ENCODE measurements around the gene CHST15. TPM values are rescaled to one million over a fixed set of nuclear protein-coding genes. Genes with fewer than 3 reads are reported as not detected.

CHST15 gene
- total and polyA plus RNA-seq, 2 of the 8 experiments (the other 6 are each of a cell fraction or from before 2014, with no cell fraction given): 8.8 to 9.1 TPM

DNA sequence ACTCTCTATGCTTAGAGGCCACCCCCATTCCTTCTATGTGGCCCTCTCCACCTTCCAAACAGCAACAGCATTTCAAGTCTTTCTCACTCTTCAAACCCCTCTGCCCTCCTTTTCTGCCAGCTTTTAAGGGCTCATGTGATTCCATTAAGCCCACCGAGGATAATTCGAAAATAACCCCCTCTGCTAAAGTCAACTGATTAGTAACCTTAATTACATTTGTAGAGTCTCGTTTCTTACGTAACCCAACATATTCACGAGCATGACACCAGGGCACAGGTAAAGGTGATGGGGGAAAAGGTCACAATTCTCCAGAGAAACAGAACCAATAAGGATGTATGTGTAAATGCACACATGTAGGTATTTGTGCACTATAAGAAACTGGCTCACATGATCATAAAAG lies 6.7 kb upstream of the CHST15 start:
- WGBS, 2 experiments (ENCODE audit: extremely low coverage in 1 of 2, insufficient coverage in 1 of 2, insufficient read length in 1 of 2, insufficient replicate concordance in 2 of 2, low coverage in 1 of 2, low lambda C conversion rate in 2 of 2, missing lambda C conversion rate in 1 of 2): 94% methylated on average over 5 of the region's 5 CpGs; no CpG with 5 or more reads in 1 of the 2 experiments
- Histone ChIP-seq H3K79me1 (ENCODE audit: low read depth, low read length) (no peaks in the 10 kb centered on the region), H3K23me2 (ENCODE audit: low read depth, low read length) (no peaks in the 10 kb centered on the region), H3K9ac (replicated peaks in 1 of 4; ENCODE audit: extremely low read depth in 1 of 4, low read depth in 3 of 4, low read length in 3 of 4) (no peak overlapping the region), H2BK15ac (ENCODE audit: low read length) (no peak overlapping the region), H4K91ac (replicated peaks; ENCODE audit: insufficient read length, low read length) (no peak overlapping the region), H2BK20ac (ENCODE audit: low read length) (no peak overlapping the region), H3K27ac (ENCODE audit: low read depth, low read length) (no peak overlapping the region), H3K56ac (replicated peaks; ENCODE audit: insufficient read length, low read depth, low read length) (no peak overlapping the region), H2BK120ac (replicated peaks; ENCODE audit: low read depth, low read length) (no peak overlapping the region), H3K4ac (replicated peaks; ENCODE audit: insufficient read length, low read depth, low read length) (no peak overlapping the region), H2BK5ac (ENCODE audit: low read depth, low read length) (no peak overlapping the region), H4K5ac (ENCODE audit: insufficient read length, low read depth, low read length) (no peak overlapping the region), H2BK12ac (ENCODE audit: low read depth, low read length) (no peak overlapping the region), H3K4me2 (ENCODE audit: insufficient read depth in 1 of 2, low read depth in 2 of 2, low read length in 2 of 2) (no peak overlapping the region), H2AK5ac (ENCODE audit: low read depth, low read length) (no peak overlapping the region), H3K14ac (ENCODE audit: insufficient read length) (no peak overlapping the region), H3K79me2 (ENCODE audit: control insufficient read depth in 1 of 2, insufficient read depth in 2 of 2, low read length in 2 of 2) (no peaks in the 10 kb centered on the region), H3K4me3 (ENCODE audit: extremely low read depth in 1 of 4, insufficient read depth in 2 of 4, low read depth in 3 of 4, low read length in 4 of 4) (no peak overlapping the region), H3K36me3 (ENCODE audit: control insufficient read depth in 2 of 4, insufficient read depth in 4 of 4, low read length in 3 of 4) (no peaks in the 10 kb centered on the region), H3K4me1 (replicated peaks in 1 of 4; ENCODE audit: control insufficient read depth in 3 of 4, insufficient read depth in 4 of 4, low read length in 3 of 4) (peaks cover 0 to 3% (median 2%) of the 10 kb centered on the region in 4 experiments; a peak in 3 of 7 replicates), H4K8ac (ENCODE audit: extremely low read depth, insufficient read depth, low read length) (no peak overlapping the region), H3K18ac (ENCODE audit: extremely low read depth, low read length) (no peak overlapping the region), H3K9me3 (ENCODE audit: insufficient read depth in 2 of 2, low read depth in 1 of 2, low read length in 1 of 2) (no peaks in the 10 kb centered on the region), H4K20me1 (replicated peaks in 1 of 2; ENCODE audit: control insufficient read depth in 1 of 2, insufficient read depth in 2 of 2, low read length in 2 of 2) (no peaks in the 10 kb centered on the region), H2AFZ (ENCODE audit: low read length) (no peak overlapping the region), H3K27me3 (replicated peaks in 1 of 4; ENCODE audit: control insufficient read depth in 3 of 4, extremely low read depth in 1 of 4, insufficient read depth in 3 of 4, low read length in 3 of 4) (peaks cover 0 to 1% (median 0%) of the 10 kb centered on the region in 4 experiments; a peak in 1 of 7 replicates), H3K23ac (ENCODE audit: insufficient read length) (no peak overlapping the region)
- ChIA-PET CTCF (ENCODE audit: partially characterized antibody) (interaction anchor here (0.6 to 1.9 kb wide), 3 partner anchors 8 to 329 kb away, joined by 3 to 6 read pairs (median 4); no protein-coding TSS in a partner anchor), POLR2A (ENCODE audit: partially characterized antibody) (no interaction called here)
- FAIRE-seq (no peak), DNase-seq (ENCODE audit: low read depth in 1 of 2, low spot score in 2 of 2) (no peak)
